ENCODE data around the gene NADK. TPM values are rescaled to one million over a fixed set of nuclear protein-coding genes. Genes with fewer than 3 reads are reported as not detected.

The NADK gene
- total and polyA plus RNA-seq, 11 donors = 17.7 to 45.2 (median 23.3) TPM

- intact Hi-C loops (cut with DNase I) = no loop called here
- peaks cover 0 to 34% (median 14%) of the 10 kb centered on the region in 12 donors for H3K4me1 ChIP-seq
- TF ChIP-seq POLR2A (IDR thresholded peaks at IDR 0.05) = no peak
- TF ChIP-seq CTCF (IDR thresholded peaks at IDR 0.05) = no peak
- no peak overlapping the region for H3K27ac ChIP-seq
- DNase-seq = no peak
- WGBS, 4 donors = 91 to 100% (median 97%) methylated on average over 1 of the region's 1 CpG
- ATAC-seq = no peak
- H3K4me3 ChIP-seq = no peak overlapping the region
- no peaks in the 10 kb centered on the region for H3K27me3 ChIP-seq
- no peaks in the 10 kb centered on the region for H3K9me3 ChIP-seq
- H3K36me3 ChIP-seq = peaks cover 0 to 94% (median 78%) of the 10 kb centered on the region in 9 donors
Observed at GRCh38 chr1:1802871-1803270, 24.6 kb upstream of the NADK start.

- H3K4me1 ChIP-seq = peaks cover 0 to 23% (median 10%) of the 10 kb centered on the region in 12 donors
- H3K36me3 ChIP-seq = peaks cover 0 to 97% (median 80%) of the 10 kb centered on the region in 9 donors
- DNase-seq = no peak
- TF ChIP-seq CTCF (IDR thresholded peaks at IDR 0.05) (no peak), POLR2A (IDR thresholded peaks at IDR 0.05) (no peak)
- peak in 1 of 4 donors; percentile 12 for ATAC-seq
- H3K9me3 ChIP-seq = no peaks in the 10 kb centered on the region
- no peak overlapping the region for H3K27ac ChIP-seq
- no peaks in the 10 kb centered on the region for H3K27me3 ChIP-seq
- 58 to 76% (median 71%) methylated on average over 5 of the region's 5 CpGs for WGBS, 4 donors
- intact Hi-C loops (cut with DNase I) = loop anchor here in 1 of 10 donors (10.0 kb wide), 1 partner anchor 85 kb away; no protein-coding TSS in a partner anchor
- H3K4me3 ChIP-seq = no peak overlapping the region
Observed at GRCh38 chr1:1799716-1800115, 21.4 kb upstream of the NADK start.

GRCh38 chr1:1797731-1798341 is 19.6 kb upstream of the NADK start:
- DNase-seq (peak in 1 of 5 donors; percentile 42), ATAC-seq (no peak)
- peaks cover 0 to 97% (median 80%) of the 10 kb centered on the region in 9 donors for H3K36me3 ChIP-seq
- peaks cover 0 to 23% (median 10%) of the 10 kb centered on the region in 12 donors for H3K4me1 ChIP-seq
- WGBS, 4 donors = 89 to 96% (median 92%) methylated on average over 10 to 11 of the region's 11 CpGs
- no peak overlapping the region for H3K27ac ChIP-seq
- no peaks in the 10 kb centered on the region for H3K9me3 ChIP-seq
- intact Hi-C loops (cut with DNase I) = loop anchor here in 1 of 10 donors (10.0 kb wide), 1 partner anchor 87 kb away; no protein-coding TSS in a partner anchor
- no peaks in the 10 kb centered on the region for H3K27me3 ChIP-seq
- TF ChIP-seq CTCF (IDR thresholded peaks at IDR 0.05) (no peak), POLR2A (IDR thresholded peaks at IDR 0.05) (no peak)
- no peak overlapping the region for H3K4me3 ChIP-seq

GRCh38 chr1:1796466-1796865 is 18.2 kb upstream of the NADK start:
- H3K36me3 ChIP-seq = peaks cover 0 to 97% (median 80%) of the 10 kb centered on the region in 9 donors
- intact Hi-C loops (cut with DNase I) = loop anchor here in 1 of 10 donors (10.0 kb wide), 1 partner anchor 88 kb away; no protein-coding TSS in a partner anchor
- no peaks in the 10 kb centered on the region for H3K27me3 ChIP-seq
- no peak for ATAC-seq
- peak in 1 of 5 donors; percentile 30 for DNase-seq
- H3K4me1 ChIP-seq = peaks cover 0 to 18% (median 10%) of the 10 kb centered on the region in 12 donors
- WGBS, 4 donors = 85 to 92% (median 86%) methylated on average over 5 of the region's 5 CpGs
- H3K9me3 ChIP-seq = no peaks in the 10 kb centered on the region
- no peak overlapping the region for H3K4me3 ChIP-seq
- H3K27ac ChIP-seq = no peak overlapping the region
- TF ChIP-seq POLR2A (IDR thresholded peaks at IDR 0.05) (no peak), CTCF (IDR thresholded peaks at IDR 0.05) (peak in 6 of 12 donors; percentile 6 to 24 (median 18))
